Fibroblast of mammary gland (primary cell): ENCODE results near the gene CADPS2.

ENCODE experiments used
- DNase-seq: peaks from one replicate; pipeline ENCODE4 v3.0.0-alpha.2; 2010; ENCODE audit warnings: low read depth
- H3K4me3 ChIP-seq: 2 replicates; pipeline ENCODE4 v1.5.1; 2011; ENCODE audit warnings: low read depth, mild to moderate bottlenecking, low read length, moderate library complexity; ENCODE audit not compliant: control insufficient read depth
- TF ChIP-seq, protein P1 (sequence below): conservative IDR thresholded peaks from 2 replicates; pipeline ENCODE4 v1.5.1; 2011; ENCODE audit warnings: low read depth, low read length, inconsistent platforms; ENCODE audit not compliant: control insufficient read depth, insufficient read depth

CADPS2 gene

DNA sequence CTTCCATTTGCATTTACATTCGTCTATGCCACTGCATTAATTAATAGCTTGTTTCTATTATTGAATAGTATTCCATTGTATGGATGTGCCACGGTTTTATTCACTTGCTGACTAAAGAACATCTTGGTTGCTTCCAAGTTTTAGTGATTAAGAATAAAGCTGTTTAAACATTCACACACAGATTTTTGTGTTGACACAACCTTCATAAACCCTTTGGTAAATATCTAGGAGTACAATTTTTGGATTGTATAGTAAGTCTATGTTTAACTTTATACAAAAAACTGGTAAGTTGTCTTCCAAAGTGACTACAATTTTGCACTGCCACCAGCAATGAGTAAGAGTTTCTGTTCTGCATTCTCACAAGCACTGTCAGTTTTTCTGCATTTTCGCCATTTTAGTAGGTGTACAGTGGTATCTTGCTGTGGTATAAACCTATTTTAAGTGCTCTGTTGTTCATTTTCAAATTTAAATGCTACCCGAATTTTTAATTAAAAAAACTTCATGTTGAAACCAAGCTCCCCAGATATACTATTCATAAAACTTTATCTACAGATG is 308.7 kb downstream of the CADPS2 start:
- no peak overlapping the region for H3K4me3 ChIP-seq
- DNase-seq = no peak
- TF ChIP-seq, protein P1, sequence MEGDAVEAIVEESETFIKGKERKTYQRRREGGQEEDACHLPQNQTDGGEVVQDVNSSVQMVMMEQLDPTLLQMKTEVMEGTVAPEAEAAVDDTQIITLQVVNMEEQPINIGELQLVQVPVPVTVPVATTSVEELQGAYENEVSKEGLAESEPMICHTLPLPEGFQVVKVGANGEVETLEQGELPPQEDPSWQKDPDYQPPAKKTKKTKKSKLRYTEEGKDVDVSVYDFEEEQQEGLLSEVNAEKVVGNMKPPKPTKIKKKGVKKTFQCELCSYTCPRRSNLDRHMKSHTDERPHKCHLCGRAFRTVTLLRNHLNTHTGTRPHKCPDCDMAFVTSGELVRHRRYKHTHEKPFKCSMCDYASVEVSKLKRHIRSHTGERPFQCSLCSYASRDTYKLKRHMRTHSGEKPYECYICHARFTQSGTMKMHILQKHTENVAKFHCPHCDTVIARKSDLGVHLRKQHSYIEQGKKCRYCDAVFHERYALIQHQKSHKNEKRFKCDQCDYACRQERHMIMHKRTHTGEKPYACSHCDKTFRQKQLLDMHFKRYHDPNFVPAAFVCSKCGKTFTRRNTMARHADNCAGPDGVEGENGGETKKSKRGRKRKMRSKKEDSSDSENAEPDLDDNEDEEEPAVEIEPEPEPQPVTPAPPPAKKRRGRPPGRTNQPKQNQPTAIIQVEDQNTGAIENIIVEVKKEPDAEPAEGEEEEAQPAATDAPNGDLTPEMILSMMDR = no peak

- H3K4me3 ChIP-seq = no peak overlapping the region
- TF ChIP-seq, protein P1 = no peak
- DNase-seq = no peak
Observed at GRCh38 chr7:122572706-122573105, 313.6 kb downstream of the CADPS2 start.

DNA sequence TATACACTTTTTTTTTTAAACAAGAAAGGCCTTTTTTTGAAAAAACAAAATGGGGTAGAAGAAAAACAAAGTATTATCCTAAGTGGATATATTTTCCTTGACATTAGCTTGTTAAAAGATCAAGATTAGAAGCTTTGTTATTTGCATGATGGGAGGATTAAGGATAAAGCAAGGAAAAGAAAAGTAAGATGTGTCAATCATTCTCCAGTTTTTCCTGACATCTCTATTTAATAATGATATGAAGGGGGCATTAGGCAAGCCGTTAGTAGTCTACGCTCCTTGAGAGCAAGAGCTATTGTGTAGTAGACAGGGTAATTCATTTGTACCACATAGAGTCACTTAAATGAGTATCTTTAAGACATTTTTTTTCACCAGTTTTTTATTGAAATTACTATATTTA is 324.9 kb downstream of the CADPS2 start:
- TF ChIP-seq, protein P1 = no peak
- no peak overlapping the region for H3K4me3 ChIP-seq
- no peak for DNase-seq

- no peak for DNase-seq
- TF ChIP-seq, protein P1 = no peak
- no peak overlapping the region for H3K4me3 ChIP-seq
Observed at GRCh38 chr7:122556873-122557542, 329.3 kb downstream of the CADPS2 start.

- no peak overlapping the region for H3K4me3 ChIP-seq
- TF ChIP-seq, protein P1 = no peak
- DNase-seq = no peak
Observed at GRCh38 chr7:122556219-122556618, 330.0 kb downstream of the CADPS2 start.

DNA sequence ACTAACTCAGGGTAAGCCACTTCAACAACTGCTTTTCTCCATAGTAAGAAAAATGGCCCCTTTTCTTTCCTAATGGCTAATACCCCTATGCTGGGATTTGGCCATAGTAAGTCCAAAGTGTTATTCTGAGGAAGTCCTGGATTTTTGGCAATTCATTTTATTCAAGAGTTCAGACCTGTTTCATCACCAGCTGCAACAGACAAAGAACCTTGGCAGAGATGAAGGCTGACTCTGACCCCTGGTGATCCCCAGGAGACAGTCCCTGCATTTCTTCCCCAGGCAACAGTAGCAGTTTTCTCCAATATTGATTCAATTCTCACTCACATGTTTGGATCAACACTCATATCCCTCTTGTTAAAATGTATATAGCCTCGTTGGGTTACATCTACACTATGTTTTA is 332.5 kb downstream of the CADPS2 start:
- peak; percentile 2 for DNase-seq
- TF ChIP-seq, protein P1 = no peak
- H3K4me3 ChIP-seq = no peak overlapping the region

DNA sequence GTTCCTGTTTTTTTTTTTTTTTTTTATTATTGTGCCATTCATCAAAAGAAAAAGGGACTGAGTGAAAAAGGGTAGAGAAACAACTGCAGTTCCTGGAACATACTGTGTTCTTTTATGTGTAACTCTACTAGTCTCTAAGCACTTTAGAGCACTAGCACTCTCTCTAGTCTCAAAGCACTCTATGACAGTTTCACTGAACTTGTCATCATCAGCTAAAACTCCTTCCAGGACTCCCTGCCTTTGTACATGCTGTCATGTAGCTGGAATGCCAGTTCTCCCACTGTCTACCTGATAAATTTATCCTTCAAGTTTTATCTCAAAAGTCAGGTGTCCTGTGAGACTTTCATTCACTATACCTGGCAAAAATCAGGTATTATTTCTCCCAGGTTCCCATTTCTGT is 333.5 kb downstream of the CADPS2 start:
- TF ChIP-seq, protein P1 = no peak
- DNase-seq = no peak
- H3K4me3 ChIP-seq = no peak overlapping the region
